Glomerular endothelial cell (primary cell): Measurements from ENCODE around the gene PRORP. TPM values are rescaled to one million over a fixed set of nuclear protein-coding genes. Genes with fewer than 3 reads are reported as not detected.
"Not testable (repeated sequence)": the region's sequence is repeated elsewhere in the genome, so short reads cannot be mapped to it uniquely, and the experiment has no call there.

Experiments used
- DNase-seq: peaks from one replicate; pipeline ENCODE4 v3.0.0-alpha.2; 2011; ENCODE audit warnings: low read depth, low spot score; ENCODE audit errors: extremely low read depth
- total RNA-seq: library from RNA; depleted of rRNA; stranded (reverse); fragments of >200 nt; gene quantifications from 2 replicates; pipeline ENCODE4 v1.2.3, GENCODE V29; 2015

Gene PRORP
- 24.8 and 58.6 TPM in 2 replicates for total RNA-seq

DNA sequence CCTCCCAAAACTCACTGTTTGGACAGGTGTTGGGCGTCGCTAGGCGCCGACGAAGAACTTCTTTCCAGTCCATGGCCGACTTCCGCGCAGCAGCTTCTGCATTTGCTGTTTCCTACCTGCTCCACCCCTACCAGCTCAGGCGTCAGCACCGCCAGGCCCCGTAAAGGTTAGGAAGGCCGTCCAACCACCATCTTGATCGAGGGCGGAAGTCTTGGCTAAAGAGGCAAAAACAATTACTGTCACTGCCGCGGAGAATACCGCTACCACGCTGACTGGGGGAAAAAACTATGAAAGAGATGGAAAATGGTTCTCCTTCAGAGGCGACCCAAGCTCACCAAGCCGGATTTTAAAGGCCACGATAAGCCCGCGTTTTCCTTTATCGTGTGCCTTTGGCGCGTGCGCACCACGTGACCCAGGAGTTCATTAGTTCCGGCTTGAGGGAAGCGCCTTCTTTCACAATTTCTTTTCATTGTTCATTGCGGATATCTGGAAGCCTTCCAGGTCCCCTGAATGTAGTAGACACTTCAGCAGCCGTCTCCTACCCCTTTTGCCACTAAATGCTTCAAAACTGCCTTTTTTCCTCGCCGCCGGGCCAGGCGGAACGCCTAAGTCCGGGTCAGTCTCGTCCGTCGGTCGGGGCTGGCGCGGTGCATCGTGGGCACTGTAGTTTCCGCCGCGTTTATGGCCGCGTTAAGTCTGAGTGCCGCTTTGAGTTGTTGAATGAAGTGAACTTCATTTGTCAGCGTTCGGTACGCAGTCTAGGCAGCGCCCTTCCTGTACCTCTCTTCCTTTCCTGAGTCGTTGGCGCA is at the start of gene PRORP, which contains the start of gene PPP2R3C:
Gene PRORP (plus strand): TSS at position 666 of the 809 bp plus-strand sequence. CDS start 694 bp downstream, outside the sequence.
Gene PPP2R3C (minus strand): TSS at position 104 of the 809 bp plus-strand sequence. CDS start 31 bp downstream, at position 73.
- peak; percentile 84 for DNase-seq

DNA sequence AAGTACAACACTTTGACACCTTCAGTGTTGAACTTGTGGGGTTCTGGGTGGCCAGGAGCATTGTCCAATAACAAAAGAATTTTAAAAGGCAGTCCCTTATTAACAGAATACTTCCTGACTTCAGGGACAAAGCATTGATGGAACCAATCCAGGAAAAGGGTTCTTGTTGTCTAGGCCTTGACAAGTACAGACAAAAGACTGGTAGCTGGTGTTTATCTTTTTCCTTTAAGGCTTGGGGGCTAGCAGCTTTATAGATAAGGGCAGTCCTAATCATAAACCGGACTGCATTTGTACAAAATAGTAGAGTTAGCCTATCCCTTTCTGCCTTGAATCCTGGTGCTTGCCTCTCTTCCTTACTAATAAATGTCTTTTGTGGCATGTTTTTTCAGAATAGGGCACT is 48.9 kb upstream of the PRORP start:
- no peak for DNase-seq

DNA sequence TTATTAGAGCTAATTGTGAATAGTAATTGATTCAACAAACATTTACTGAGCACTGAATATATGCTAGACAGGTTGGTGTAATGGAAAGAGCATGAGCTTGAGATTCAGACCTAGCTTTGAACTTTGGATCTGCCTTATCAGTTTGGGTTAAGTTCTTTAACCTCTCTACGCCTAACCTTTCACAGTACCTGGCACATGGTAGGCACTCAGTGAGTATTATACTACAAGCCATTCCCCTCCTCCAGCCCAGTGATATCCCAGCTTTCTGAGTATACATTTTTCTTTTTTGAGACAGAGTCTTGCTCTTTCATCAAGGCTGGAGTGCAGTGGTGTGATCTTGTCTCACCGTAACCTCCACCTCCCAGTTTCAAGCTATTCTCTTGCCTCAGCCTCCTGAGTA is 44.3 kb upstream of the PRORP start:
- no peak for DNase-seq

DNA sequence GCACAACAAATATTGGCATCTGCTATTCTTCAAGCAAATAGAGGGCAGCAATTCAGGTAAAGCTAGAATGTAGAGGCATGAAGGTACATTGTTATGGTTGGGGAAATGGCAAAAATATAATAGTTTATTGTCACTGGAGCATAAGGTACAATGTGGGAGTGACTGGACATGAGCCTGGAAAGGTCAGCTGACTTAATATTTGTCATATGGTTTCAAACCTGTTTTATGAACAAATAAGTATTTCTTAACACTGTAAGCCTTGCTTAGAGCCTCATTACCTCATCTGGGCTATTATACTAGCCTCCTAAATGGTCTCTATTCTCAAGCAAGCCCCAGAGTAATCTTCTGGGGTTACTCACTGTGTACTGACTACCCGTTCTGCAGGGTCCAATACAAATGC is 42.6 kb upstream of the PRORP start:
- no peak for DNase-seq

DNA sequence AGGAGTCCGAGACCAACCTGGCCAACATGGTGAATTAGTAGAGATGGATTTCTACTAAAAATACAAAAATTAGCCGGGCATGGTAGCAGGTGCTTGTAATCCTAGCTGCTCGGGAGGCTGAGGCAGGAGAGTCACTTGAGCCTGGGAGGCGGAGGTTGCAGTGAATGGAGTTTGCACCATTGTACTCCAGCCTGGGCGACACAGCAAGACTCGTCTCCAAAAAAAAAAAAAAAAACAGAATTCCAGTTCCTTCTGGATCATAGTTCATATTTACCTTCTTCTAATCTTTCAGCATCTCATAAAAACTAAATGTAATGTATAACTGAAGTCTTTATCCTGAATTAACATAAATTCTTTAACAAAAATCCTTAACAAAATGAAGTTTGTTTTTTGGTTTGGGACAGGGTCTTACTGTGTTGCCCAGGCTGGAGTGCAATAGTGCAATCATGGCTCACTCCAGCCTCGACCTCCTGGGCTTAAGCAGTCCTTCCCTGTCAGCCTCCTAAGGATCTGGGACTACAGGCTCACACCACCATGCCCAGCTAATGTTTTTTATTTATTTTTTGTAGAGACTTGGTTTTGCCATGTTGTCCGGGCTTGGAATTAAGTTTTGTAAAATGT is 38.7 kb upstream of the PRORP start:
- DNase-seq, result no peak

DNA sequence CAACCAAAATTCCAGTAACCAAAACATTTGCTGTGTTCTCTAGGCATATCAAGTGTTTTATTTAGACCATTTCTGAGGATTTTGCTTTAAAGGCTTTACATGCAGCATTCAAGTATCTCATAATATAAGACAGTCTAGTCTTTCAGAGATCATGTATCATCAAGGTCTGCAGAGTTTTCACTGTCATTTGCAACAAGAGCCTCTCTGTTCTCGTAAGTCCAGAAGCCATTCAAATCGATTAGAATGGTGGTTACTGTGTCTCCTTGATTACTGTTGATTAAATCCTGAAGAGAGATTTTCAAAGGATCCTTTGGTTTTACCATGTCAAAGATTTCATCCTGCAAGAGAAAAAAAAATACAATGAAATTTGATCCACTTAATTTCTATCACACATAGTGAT is 36.9 kb upstream of the PRORP start:
- no peak for DNase-seq

DNA sequence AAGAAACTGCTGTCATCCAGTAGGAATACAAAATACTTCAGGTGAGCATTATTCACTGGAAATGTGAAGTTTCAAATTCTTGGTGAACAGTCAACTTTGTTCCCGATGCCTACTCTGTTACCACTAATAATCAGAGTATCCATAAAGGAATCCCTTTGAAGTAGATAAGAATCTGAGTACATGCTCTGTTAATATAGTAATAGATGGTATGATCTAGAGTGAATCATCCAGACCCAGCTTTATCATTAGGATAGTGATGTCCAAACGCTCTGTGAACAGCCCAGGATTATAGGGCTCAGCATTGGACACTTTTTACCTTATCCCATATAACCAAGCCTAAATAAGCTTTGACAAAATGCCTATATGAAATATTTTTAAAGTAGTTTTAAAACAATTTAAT is 33.8 kb upstream of the PRORP start:
- DNase-seq, result no peak

DNA sequence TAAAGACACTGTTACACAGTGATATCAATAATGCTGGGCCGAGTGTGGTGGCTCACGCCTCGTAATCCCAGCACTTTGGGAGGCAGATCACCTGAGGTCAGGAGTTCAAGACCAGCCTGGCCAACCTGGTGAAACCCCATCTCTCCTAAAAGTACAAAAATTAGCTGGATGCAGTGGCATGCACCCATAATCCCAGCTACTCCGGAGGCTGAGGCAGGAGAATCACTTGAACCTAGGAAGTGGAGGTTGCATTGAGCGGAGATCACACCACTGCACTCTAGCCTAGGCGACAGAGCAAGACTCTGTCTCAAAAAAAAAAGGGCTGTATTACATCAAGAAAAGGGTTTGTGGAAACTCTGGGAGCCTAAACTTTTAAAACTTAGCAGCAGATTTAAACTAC is 27.7 kb upstream of the PRORP start:
- not testable (repeated sequence) for DNase-seq

DNA sequence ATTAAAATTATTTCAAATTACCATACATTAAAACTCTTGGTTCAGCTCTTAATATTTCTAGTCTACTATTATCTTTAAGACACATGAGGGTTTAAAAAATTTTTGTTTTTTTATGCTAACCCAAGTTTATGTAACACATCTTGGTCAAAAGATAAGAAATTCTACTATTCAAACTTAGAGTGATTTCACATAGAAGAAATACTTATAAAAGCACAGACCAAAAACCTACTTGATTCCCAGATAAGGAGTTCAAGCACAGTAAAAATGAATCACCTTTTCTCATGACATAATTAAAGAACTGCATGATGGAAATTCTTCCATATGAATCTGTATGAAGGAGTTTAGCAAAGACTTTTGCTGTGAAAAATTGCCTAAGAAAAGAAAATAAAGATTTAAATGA is 14.5 kb upstream of the PRORP start:
- DNase-seq, result no peak

DNA sequence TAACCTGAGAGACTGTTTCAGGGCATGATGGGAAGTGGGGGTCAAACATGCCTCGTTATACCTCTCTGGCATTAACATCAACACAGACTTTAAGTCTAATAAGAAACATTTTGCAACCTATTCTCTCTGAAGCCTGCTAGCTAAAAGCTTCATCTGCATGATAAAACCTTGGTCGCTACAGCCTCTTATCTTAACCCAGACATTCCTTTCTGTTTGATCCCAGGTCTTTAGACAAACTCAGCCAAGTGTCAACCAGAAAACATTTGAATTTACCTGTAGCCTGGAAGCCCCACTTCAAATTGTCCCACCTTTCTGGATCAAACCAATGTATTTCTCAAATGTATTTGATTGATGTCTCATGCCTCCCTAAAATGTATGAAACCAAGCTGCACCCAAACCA is 9.7 kb upstream of the PRORP start:
- DNase-seq, result no peak

DNA sequence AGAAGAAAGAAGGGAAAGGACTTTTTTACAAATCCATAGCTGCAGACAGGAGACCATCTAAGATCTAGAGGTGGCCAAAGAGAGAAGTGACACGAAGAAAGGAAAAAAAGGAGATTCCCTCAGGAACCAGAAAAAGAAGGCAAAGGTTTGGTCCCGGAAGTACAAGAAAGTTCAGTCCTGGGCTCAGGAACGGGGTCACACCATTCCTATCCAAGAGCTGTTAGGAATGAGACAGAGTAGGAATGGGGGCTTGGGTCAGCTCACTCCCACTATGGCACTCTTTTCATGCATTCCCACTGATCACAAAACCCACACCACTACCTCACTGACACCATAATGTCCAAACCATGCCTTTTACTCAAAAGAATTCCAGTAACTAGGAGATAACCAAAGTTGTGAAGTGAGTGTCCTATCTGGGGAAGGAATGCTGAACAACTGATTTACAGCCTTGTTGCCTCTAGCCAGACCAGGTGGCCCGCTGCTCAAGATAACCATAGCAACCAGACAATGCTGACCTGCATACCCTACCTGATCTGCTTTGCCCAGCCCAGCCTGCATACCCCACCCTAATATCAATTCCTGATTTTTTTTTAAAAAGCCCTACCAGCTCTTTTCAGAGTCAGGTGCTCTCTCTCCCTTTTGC is 8.9 kb upstream of the PRORP start:
- DNase-seq, result no peak

DNA sequence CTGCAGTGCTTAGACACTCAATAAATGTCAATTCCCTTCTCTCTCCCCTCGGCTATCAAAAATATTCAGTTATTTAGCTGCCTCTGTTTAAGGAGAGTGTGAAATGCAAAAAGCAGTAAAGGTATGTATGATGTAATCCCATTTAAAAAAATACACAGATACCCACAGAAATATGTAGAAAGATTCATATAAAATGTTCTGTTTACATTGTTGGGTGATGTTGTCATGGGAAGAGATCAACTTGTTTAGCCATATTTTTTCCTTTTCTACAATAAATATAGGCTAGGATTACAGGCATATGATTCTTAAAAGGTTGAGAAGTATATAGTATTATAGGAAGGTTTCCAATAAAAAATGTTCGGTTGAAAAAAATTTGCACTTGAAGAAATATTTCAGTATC is 8.3 kb upstream of the PRORP start:
- DNase-seq, result no peak

DNA sequence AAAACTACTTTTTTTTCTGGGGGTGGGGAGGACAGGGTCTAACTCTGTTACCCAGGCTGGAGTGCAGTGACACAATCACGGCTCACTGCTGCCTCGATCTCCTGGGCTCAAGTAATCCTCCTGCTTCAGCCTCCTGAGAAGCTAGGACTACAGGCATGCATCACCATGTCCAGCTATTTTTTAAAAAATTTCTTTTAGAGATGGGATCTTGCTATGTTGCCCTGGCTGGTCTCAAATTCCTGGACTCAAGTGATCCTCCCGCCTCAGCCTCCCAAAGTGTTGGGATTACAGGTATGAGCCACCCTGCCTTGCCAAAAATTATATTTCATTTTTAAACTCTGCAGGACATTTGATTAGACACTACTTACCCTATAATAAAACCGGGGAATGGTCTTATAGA is 6.1 kb upstream of the PRORP start:
- DNase-seq, result no peak

DNA sequence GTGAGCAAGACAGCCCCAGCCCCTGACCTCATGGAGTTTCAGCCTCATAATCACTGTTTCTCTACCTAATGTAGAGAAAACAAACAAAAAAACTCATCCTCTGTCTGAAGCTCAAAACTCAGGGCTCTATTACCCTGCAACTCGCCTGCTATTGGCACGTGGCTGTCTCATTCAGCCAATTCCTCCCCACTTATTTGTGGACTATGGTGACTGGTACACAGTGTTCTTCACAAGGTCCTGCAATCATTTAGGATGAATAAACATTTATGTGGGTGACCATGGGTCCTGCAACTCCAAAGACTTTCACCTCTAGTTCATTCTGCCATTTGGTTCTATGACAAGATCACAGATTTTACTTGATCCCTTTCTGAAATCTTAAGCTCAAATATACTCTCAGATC is 5.2 kb upstream of the PRORP start:
- DNase-seq, result no peak

DNA sequence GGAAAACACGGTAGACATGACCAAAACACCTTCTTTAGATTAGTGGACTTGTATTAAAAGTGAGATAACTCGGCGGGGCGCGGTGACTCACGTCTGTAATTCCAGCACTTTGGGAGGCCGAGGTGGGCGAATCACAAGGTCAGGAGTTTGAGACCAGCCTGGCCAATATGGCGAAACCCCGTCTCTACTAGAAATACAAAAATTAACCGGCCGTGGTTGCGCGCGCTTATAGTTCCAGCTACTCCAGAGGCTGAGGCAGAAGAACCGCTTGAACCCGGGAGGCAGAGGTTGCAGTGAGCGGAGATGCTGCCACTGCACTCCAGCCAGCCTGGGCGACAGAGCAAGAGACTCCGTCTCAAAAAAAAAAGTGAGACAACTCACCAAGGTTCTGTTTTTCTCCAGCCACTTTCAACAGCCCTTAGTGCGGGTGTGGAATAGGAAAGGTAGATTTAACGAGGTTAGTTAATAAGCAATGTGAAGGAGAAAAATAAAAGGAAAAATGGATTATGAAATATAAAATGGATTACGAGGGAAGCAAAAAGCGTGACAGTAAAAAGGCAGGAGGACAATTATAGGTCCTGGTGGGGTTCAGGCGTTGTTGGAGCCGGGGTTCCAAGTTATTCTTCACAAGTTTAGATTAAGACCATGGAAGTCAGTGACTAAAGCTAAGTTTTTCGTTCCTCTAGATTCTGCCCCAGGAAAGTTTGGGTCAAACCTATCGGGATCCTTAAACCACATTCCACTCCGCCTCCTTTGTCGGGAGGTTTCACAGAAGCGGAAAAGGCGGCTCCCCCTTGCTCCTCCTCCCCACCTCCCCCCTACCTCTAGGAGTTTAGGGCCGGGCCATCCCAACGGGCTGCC is 1.1 kb upstream of the PRORP start:
- DNase-seq, result no peak

DNA sequence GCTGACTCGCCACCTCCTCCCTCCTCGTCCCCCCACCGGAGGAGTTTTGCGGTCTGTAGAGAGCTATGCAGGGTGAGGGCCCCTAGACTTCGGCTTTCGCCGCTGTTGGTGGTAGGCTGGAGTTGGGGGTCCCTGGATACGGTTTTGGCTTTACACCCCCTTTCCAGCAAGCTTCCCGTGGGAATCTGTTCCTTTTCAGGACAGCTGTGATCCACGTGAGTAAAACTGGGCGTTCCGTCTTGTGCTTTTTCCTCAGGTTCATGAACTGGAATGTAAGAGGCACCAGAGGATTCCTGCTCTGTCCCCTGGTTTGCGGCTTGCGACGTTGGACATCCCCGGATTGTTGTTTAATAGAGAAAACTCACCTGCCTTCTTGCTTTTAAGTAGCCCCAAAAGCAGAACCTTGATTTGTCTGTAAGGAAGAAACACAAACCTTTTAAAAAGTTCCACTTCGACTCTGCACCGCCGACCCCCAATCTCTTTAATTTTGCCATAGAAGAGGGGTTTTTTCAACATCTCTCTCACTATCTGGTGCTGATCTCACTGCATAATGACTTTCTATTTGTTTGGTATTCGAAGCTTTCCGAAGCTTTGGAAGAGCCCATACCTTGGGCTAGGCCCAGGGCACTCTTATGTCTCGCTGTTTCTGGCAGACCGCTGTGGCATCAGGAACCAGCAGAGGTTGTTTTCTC is 490 bp downstream of the PRORP start:
- no peak for DNase-seq

DNA sequence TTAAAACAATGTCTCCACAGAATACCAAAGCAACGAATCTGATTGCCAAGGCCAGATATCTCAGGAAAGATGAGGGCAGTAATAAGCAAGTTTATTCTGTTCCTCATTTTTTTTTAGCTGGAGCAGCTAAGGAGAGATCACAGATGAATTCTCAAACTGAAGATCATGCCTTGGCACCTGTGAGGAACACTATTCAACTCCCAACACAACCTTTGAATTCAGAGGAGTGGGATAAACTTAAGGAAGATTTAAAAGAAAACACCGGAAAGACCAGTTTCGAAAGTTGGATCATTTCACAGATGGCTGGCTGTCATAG is 994 bp downstream of the PRORP start:
- no peak for DNase-seq

DNA sequence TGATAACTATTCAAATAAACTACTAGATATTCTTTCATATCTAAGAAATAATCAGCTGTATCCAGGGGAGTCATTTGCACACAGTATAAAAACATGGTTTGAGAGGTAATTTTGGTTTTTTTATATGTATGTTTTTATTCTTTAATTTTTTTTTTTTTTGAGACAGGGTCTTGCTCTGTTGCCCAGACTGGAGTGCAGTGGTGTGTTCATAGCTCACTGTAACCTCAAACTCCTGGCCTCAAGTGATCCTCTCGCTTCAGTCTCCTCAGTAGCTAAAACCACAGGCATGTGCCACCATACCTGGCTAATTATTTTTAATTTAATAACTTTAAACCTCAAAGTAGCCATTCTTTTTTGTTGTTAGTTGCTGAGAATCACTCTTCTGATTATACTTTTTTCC is 1.8 kb downstream of the PRORP start:
- DNase-seq, result no peak

DNA sequence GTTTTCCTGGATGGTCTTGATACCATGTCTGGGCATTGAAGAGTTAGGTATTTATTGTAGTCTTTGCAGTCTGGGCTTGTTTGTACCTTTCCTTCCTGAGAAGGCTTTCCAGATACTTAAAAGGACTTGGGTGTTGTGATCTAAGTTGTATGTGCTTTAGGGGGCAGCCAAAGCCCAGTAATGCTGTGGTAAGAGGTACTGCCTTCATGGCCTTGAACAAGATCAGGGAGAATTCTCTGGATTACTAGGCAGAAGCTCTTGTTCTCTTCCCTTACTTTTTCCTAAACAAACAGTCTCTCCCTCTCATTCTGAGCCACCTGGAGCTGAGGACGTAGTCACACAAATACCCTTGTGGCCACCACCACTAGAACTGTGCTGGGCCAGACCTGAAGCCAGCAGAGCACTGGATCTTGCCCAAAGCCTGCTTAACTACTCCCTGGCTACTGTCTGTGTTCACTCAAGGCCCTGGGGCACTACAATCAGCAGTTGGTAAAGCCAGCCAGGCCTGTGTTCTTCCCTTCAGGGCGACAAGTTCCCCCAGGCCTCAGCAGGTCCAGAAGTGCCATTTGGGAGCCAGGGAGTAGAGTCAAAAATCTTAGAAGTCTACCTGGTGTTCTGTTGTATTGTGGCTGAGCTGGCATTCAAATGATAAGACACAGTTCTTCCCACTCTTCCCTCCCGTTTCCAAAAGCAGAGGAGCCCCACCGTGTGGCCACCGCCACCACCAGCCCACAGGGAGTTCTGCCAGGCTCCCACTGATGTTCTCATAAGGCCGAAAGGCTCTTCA is 11.4 kb downstream of the PRORP start:
- DNase-seq, result no peak
